OCI-LY1 (cell line): ENCODE results near the gene PDCD10.

Experiments used
- CTCF ChIP-seq: fragments of 200-600 bp; sonication (generic), shearing (Covaris generic); IDR thresholded peaks from 2 replicates; pipeline ENCODE4 v1.5.1; 2017; ENCODE audit warnings: mild to moderate bottlenecking, antibody characterized with exemption, low read length, moderate library complexity, mixed read lengths
- EZH2 ChIP-seq: fragments of 200-600 bp; sonication (generic), shearing (Covaris generic); IDR thresholded peaks from 2 replicates; pipeline ENCODE4 v1.8.0; 2017; ENCODE audit warnings: borderline replicate concordance, mixed run types, mild to moderate bottlenecking, antibody characterized with exemption, low read length, moderate library complexity, mixed read lengths

- TF ChIP-seq CTCF (no peak), EZH2 (no peak)
Observed at GRCh38 chr3:167644611-167645010, 90.1 kb downstream of the PDCD10 start.
